Measurements from ENCODE around the gene MRPS27.
A peak's percentile ranks its signal among the peaks of the same experiment; 100 is the strongest.

Gene MRPS27

GRCh38 chr5:72202331-72202825, 117.7 kb downstream of the MRPS27 start:
- Histone ChIP-seq H3K9ac (no peak overlapping the region), H3K79me2 (ENCODE audit: insufficient read depth, low read depth) (no peaks in the 10 kb centered on the region), H3K36me3 (ENCODE audit: insufficient read depth) (no peaks in the 10 kb centered on the region), H3K4me3 (IDR thresholded peaks at IDR 0.05; ENCODE audit: insufficient read depth, low read depth, low read length) (no peak overlapping the region), H3K27me3 (ENCODE audit: insufficient read depth, low read depth) (peaks cover 13% of the 10 kb centered on the region), H2AFZ (ENCODE audit: low read depth) (no peak overlapping the region), H3K27ac (no peak overlapping the region), H3K4me2 (no peak overlapping the region), H3K4me1 (ENCODE audit: low read depth, poor library complexity, severe bottlenecking) (no peaks in the 10 kb centered on the region), H4K20me1 (ENCODE audit: insufficient read depth) (no peaks in the 10 kb centered on the region)
- no peak for TF ChIP-seq CTCF (conservative IDR thresholded peaks at IDR 0.05; ENCODE audit: low read depth, low read length)

- Histone ChIP-seq H3K27me3 (ENCODE audit: insufficient read depth, low read depth) (peaks cover 37% of the 10 kb centered on the region), H2AFZ (ENCODE audit: low read depth) (no peak overlapping the region), H3K27ac (no peak overlapping the region), H3K79me2 (ENCODE audit: insufficient read depth, low read depth) (no peaks in the 10 kb centered on the region), H4K20me1 (ENCODE audit: insufficient read depth) (no peaks in the 10 kb centered on the region), H3K4me3 (IDR thresholded peaks at IDR 0.05; ENCODE audit: insufficient read depth, low read depth, low read length) (no peak overlapping the region), H3K4me1 (ENCODE audit: low read depth, poor library complexity, severe bottlenecking) (peaks cover 13% of the 10 kb centered on the region), H3K36me3 (ENCODE audit: insufficient read depth) (no peaks in the 10 kb centered on the region), H3K4me2 (no peak overlapping the region), H3K9ac (no peak overlapping the region)
- TF ChIP-seq CTCF (conservative IDR thresholded peaks at IDR 0.05; ENCODE audit: low read depth, low read length) = no peak
Observed at GRCh38 chr5:72199681-72200080, 120.4 kb downstream of the MRPS27 start.

GRCh38 chr5:72197393-72197792, 122.6 kb downstream of the MRPS27 start:
- H3K4me1 ChIP-seq (ENCODE audit: low read depth, poor library complexity, severe bottlenecking) = peaks cover 17% of the 10 kb centered on the region
- H3K36me3 ChIP-seq (ENCODE audit: insufficient read depth) = no peaks in the 10 kb centered on the region

GRCh38 chr5:72195581-72195980, 124.5 kb downstream of the MRPS27 start:
- Histone ChIP-seq H3K9ac (no peak overlapping the region), H3K4me2 (peak overlapping the region; percentile 48), H3K36me3 (ENCODE audit: insufficient read depth) (no peaks in the 10 kb centered on the region), H3K27me3 (ENCODE audit: insufficient read depth, low read depth) (peaks cover 77% of the 10 kb centered on the region), H3K27ac (no peak overlapping the region), H2AFZ (ENCODE audit: low read depth) (no peak overlapping the region), H4K20me1 (ENCODE audit: insufficient read depth) (no peaks in the 10 kb centered on the region), H3K4me3 (IDR thresholded peaks at IDR 0.05; ENCODE audit: insufficient read depth, low read depth, low read length) (no peak overlapping the region), H3K79me2 (ENCODE audit: insufficient read depth, low read depth) (no peaks in the 10 kb centered on the region), H3K4me1 (ENCODE audit: low read depth, poor library complexity, severe bottlenecking) (peaks cover 17% of the 10 kb centered on the region)
- no peak for TF ChIP-seq CTCF (conservative IDR thresholded peaks at IDR 0.05; ENCODE audit: low read depth, low read length)

More at GRCh38 chr5:72197393-72197792, 122.6 kb downstream of the MRPS27 start:
- H2AFZ ChIP-seq (ENCODE audit: low read depth) = no peak overlapping the region
- TF ChIP-seq CTCF (conservative IDR thresholded peaks at IDR 0.05; ENCODE audit: low read depth, low read length) = no peak
- H4K20me1 ChIP-seq (ENCODE audit: insufficient read depth) = no peaks in the 10 kb centered on the region
- no peak overlapping the region for H3K9ac ChIP-seq
- H3K79me2 ChIP-seq (ENCODE audit: insufficient read depth, low read depth) = no peaks in the 10 kb centered on the region
- no peak overlapping the region for H3K4me2 ChIP-seq
- peaks cover 59% of the 10 kb centered on the region for H3K27me3 ChIP-seq (ENCODE audit: insufficient read depth, low read depth)
- no peak overlapping the region for H3K27ac ChIP-seq
- no peak overlapping the region for H3K4me3 ChIP-seq (IDR thresholded peaks at IDR 0.05; ENCODE audit: insufficient read depth, low read depth, low read length)
